LNCaP clone FGC (cell line): ENCODE measurements around the gene NRXN2.

Experiments used
- DNase-seq: peaks from one replicate; pipeline ENCODE4 v3.0.0-alpha.2; 2011; ENCODE audit warnings: low read depth
- H3K4me3 ChIP-seq: 2 replicates; pipeline ENCODE4 v1.5.1; 2011; ENCODE audit warnings: mild to moderate bottlenecking, low read depth, low read length, control low read depth
- TF ChIP-seq, protein P1 (sequence below): IDR thresholded peaks from 2 replicates; pipeline ENCODE4 v1.5.1; 2012; ENCODE audit warnings: mild to moderate bottlenecking; ENCODE audit not compliant: control insufficient read depth, insufficient read depth; ENCODE audit errors: extremely low read depth

NRXN2 gene

DNA sequence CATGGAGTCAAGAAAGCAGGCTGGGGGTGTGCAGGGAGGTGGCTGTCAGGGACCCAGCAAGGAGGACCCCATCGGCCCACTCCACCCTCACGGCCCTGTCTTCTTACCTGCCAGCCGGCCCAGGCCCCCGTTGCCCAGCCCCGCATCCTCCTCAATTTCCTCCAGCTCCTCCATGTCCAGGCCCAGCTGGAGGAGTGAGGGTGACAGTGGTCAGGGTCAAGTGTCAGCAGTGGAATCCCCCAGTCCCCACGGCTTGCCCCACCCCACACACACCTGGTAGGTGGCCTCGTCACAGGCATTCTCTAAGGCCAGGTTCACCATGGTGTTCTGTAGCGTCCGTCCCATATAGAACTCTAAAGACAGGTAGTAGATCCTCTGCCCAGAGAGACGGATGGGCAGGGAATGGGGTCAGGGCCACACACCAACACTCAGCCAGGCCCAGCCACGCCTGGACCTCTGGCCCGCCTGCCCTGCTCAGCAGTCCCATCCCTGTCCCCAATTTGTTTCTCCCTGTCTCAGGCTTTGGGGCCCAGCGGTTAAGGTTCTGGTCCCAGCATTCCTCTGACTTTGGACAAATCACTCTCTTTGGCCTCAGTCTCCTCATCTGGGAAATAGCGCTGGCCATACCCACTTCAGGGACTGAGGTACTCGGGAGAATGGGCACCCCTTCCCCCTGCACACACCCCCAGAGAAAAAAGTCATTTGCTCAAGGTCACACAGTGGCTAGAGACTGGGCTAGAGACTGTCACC, 35.5 kb upstream of the NRXN2 start:
- TF ChIP-seq, protein P1, sequence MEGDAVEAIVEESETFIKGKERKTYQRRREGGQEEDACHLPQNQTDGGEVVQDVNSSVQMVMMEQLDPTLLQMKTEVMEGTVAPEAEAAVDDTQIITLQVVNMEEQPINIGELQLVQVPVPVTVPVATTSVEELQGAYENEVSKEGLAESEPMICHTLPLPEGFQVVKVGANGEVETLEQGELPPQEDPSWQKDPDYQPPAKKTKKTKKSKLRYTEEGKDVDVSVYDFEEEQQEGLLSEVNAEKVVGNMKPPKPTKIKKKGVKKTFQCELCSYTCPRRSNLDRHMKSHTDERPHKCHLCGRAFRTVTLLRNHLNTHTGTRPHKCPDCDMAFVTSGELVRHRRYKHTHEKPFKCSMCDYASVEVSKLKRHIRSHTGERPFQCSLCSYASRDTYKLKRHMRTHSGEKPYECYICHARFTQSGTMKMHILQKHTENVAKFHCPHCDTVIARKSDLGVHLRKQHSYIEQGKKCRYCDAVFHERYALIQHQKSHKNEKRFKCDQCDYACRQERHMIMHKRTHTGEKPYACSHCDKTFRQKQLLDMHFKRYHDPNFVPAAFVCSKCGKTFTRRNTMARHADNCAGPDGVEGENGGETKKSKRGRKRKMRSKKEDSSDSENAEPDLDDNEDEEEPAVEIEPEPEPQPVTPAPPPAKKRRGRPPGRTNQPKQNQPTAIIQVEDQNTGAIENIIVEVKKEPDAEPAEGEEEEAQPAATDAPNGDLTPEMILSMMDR = no peak
- DNase-seq = no peak
- H3K4me3 ChIP-seq = no peak overlapping the region

DNA sequence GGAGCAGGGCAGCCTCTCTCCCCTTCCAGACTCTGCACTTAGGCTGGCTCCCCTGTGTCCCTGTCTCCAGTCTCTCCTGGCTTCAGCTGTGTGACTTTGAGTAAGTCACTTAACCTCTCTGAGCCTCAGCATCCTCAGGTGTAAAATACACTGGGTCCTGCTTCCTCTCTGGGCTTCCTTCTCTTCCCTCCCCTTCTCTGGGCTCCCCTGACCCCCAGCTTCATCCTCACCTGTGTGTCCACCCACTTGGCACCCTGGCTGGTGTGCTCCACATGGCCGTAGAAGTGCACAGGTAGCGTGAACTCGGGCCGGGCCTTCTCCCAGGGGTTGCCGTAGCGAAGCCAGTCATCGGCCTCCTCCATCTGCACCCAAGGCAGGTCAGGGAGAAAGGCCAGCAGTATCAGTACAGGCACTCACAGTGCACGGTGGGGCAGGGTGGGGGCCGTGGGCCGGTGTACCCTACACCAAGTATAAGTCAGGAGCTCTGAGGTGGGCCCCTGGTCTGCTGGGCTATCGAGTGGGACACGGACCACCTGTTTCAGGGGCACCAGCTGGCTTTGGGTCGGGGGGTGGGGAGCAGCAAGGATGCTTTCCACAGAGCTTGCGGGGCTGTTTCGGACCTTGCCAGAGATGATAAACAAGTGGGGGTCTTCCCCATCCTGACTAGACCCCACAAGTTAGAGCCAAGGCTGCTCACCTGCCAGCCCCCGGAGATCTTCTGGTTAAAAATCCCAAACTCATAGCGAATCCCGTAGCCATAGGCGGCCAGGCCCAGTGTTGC, 34.7 kb upstream of the NRXN2 start:
- no peak for DNase-seq
- H3K4me3 ChIP-seq = no peak overlapping the region
- TF ChIP-seq, protein P1 = no peak

DNA sequence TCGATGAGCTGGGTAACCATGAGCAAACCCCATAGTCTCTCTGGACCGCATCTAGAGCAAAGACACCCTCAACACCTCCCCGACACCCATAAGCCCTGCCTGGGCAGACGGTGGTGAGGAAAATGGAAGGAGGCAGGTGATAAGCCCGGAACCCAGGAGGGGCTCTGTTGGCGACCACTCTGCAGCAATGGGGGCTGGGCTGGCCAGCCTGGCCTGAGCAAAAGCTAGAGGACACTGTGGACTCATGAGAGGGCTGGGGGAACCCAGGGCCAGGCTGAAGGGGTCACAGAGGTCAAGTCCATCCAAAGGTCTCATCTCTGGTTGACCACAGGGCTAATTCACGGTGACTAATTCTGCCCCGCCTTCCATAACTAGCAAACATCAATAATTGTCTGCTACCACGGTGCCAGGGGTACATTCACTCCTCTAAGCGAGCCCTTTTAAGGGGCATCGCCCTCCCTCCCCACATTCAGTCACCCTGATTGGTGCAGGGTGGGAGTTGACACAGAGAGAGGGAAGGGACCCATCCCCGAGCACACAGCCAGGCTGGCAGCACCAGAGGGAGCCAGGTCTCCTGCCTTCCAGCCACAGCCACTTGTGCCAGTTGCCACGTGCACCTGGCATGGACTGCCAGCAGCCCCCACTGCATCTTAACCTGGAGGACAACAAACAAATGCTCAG, 32.8 kb upstream of the NRXN2 start:
- DNase-seq = no peak
- H3K4me3 ChIP-seq = no peak overlapping the region
- TF ChIP-seq, protein P1 = no peak

DNA sequence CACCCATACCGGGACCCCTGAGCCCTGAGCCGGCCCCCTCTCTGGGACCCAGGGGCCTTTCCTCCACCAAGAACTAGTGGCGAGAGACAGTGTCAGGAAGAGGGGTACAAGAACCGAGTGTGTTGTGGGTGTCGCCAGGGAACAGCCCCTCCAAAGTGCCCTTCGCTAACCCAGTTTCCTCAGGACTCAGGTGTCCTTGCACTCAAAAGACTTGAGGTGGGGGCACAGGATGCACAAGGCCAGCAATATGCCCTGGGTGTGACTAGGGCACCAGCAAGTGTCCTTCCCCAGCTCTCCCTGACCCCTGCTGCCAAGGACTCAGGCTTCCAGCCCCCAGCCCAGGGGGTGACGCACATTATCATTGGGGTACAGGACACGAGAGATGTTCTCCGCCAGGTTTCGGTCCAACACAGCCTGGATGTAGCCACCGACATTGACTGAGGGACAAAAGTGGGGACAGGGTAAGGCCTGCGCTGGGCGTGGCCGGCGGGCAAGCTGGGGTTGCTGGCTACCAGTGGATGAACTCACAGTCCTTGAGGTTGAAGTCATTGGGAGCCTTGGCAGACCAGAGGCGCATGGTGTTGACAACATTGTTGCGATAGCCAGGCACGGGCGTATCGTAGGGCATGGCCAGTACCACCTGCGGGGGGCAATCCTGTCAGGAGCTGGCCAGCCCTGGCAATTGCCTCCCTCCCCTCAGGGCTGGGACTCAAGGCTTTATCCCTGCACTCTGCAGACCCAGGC, 32.1 kb upstream of the NRXN2 start:
- no peak overlapping the region for H3K4me3 ChIP-seq
- no peak for DNase-seq
- TF ChIP-seq, protein P1 = no peak

DNA sequence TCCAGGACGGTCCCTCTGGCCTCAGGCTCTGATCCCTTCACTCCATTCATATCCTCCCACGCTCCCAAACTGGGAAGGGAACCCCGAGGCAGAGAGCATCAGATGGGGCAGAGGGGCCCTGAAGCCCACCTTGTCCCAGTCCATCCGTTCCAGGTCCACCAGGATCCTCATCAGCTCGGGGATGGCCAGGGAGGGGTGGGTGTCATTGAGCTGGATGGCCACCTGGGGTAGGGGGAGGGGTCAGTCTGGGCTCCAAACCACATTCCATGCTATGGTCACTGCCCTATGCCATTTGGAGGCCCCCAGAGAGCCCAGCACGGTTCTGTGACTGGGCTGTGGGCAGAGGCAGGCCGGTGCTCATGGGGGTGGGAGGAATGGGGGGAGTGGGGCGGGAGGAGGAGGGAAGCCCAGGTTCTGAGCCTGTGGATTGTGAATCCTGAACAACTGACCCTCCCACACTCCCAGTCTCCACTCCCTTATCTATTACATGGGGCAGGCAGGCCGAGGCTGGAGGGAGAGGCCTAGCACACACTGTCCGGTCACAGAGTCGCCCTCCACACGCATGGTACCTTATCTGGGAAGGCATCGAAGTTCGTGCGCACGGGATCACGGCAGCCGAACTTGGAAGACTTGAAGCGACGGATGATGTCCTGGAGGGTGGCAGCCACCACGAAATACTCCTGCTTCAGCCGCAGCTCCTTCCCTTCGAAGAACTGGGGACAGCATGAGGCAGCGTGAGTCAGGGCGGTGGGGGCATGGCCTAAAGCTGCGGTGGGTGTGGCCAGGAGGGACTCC, 31.3 kb upstream of the NRXN2 start:
- TF ChIP-seq, protein P1 = no peak
- no peak for DNase-seq
- H3K4me3 ChIP-seq = no peak overlapping the region
